Measurements from ENCODE around the gene TCF4. TPM values are rescaled to one million over a fixed set of nuclear protein-coding genes. Genes with fewer than 3 reads are reported as not detected.

TCF4 gene
- total RNA-seq, 1 donor from 2014 or later, result 344 TPM

GRCh38 chr18:55448420-55448819 lies 139.6 kb downstream of the TCF4 start:
- no peak for DNase-seq (ENCODE audit: extremely low read depth, low read depth, low spot score)

GRCh38 chr18:55447672-55448018 lies 140.3 kb downstream of the TCF4 start:
- no peak for DNase-seq (ENCODE audit: extremely low read depth, low read depth, low spot score)

- no peak for DNase-seq (ENCODE audit: extremely low read depth, low read depth, low spot score)
These were observed 140.9 kb downstream of the TCF4 start for GRCh38 chr18:55446996-55447671.

- no peak for DNase-seq (ENCODE audit: extremely low read depth, low read depth, low spot score)
These were observed 143.5 kb downstream of the TCF4 start for GRCh38 chr18:55444536-55444935.

- no peak for DNase-seq (ENCODE audit: extremely low read depth, low read depth, low spot score)
These were observed 144.2 kb downstream of the TCF4 start for GRCh38 chr18:55443776-55444175.

- DNase-seq (ENCODE audit: extremely low read depth, low read depth, low spot score), result no peak
These were observed 145.4 kb downstream of the TCF4 start for GRCh38 chr18:55442561-55442960.

- no peak for DNase-seq (ENCODE audit: extremely low read depth, low read depth, low spot score)
These were observed 147.0 kb downstream of the TCF4 start for GRCh38 chr18:55440988-55441387.

- no peak for DNase-seq (ENCODE audit: extremely low read depth, low read depth, low spot score)
These were observed 148.9 kb downstream of the TCF4 start for GRCh38 chr18:55439056-55439455.

- no peak for DNase-seq (ENCODE audit: extremely low read depth, low read depth, low spot score)
These were observed 152.4 kb downstream of the TCF4 start for GRCh38 chr18:55435592-55435991.

GRCh38 chr18:55433648-55434047 lies 154.3 kb downstream of the TCF4 start:
- no peak for DNase-seq (ENCODE audit: extremely low read depth, low read depth, low spot score)

GRCh38 chr18:55433140-55433539 lies 154.9 kb downstream of the TCF4 start:
- DNase-seq (ENCODE audit: extremely low read depth, low read depth, low spot score), result no peak

GRCh38 chr18:55432307-55433040 lies 155.5 kb downstream of the TCF4 start:
- no peak for DNase-seq (ENCODE audit: extremely low read depth, low read depth, low spot score)

GRCh38 chr18:55430026-55430425 lies 158.0 kb downstream of the TCF4 start:
- DNase-seq (ENCODE audit: extremely low read depth, low read depth, low spot score), result no peak

GRCh38 chr18:55427951-55428350 lies 160.0 kb downstream of the TCF4 start:
- DNase-seq (ENCODE audit: extremely low read depth, low read depth, low spot score), result no peak

- DNase-seq (ENCODE audit: extremely low read depth, low read depth, low spot score), result no peak
These were observed 162.3 kb downstream of the TCF4 start for GRCh38 chr18:55425698-55426097.

- no peak for DNase-seq (ENCODE audit: extremely low read depth, low read depth, low spot score)
These were observed 165.4 kb downstream of the TCF4 start for GRCh38 chr18:55422456-55423180.

- no peak for DNase-seq (ENCODE audit: extremely low read depth, low read depth, low spot score)
These were observed 166.2 kb downstream of the TCF4 start for GRCh38 chr18:55421615-55422419.

- DNase-seq (ENCODE audit: extremely low read depth, low read depth, low spot score), result no peak
These were observed 166.7 kb downstream of the TCF4 start for GRCh38 chr18:55421308-55421614.

- DNase-seq (ENCODE audit: extremely low read depth, low read depth, low spot score), result no peak
These were observed 167.2 kb downstream of the TCF4 start for GRCh38 chr18:55420665-55421307.

GRCh38 chr18:55419947-55420664 lies 167.9 kb downstream of the TCF4 start:
- DNase-seq (ENCODE audit: extremely low read depth, low read depth, low spot score), result no peak

Measured in glomerular endothelial cell (primary cell).